8988T (cell line): Measurements from ENCODE around the gene SUMF1.

ENCODE experiments used
- DNase-seq: peaks from one replicate; pipeline ENCODE4 v3.0.0; 2011

SUMF1 gene

DNA sequence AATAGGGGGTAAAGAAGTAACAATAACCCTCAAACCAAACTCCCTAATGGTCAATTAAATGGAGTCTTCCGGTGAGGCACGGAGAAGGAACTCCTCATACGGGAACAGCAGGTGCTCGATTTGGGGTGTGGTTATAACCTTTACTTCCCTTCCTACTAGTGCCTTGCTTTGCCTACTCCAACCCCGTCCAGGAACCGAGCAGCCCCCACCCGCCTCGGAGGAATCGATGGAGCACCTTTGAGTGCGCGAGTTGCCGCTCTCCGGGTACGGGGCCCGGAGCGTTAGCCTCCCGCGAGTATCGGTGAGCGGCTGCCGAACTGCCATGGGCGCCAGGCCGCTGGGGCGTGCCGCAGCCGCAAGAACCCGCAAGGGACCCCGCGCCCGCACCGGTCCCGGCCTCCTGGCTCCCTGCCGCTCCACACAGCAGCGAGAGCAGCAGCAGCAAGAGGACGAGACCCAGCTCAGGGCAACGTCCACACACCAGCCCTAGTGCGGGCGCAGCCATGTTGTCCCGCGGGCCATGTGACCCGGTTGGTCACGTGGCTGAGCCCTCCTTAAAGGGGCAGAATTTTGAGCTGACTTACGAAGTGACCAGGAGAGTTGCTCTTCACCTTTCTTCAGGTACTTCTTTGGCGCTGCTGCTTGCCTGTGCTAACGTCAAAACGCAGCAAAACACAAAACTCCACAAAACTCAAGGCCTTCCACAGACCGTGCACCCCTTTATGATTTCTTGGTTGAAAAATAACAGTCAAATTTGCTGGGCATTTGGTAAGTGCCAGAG lies at the start of gene SUMF1:
Gene SUMF1, minus strand, starts transcription at position 529 of the 781 bp plus-strand sequence. Its CDS starts 24 bp downstream, at position 505.
- peak; percentile 84 for DNase-seq

DNA sequence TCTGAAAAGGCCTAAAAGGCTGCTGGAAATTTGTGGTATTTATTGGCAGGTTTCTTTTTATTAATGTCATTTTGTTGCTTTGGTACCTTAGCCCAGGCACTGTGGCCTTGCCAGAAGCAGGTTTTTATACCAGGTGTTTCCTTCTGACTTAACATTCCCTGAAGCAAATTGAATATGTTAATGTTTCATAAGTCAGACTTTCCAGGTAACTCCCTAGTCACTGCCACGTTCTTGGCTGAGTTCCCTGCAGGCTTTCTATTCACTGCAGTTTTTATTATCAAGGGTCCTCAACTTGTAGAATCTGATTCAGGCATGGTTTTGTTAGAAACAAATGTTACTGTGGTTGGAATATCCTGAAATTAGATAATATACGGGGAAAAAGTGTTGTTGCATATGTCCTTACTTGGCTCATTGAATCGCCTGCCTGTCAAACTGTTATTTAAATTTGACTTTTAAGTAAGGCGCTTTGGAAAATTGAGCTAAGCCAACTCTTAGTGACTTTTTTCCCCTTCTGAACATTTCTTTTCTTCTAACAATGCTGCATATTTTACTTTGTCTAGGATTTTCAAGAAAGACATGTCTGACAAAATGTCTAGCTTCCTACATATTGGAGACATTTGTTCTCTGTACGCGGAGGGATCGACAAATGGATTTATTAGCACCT lies 49.0 kb upstream of the SUMF1 start:
- DNase-seq, result no peak

DNA sequence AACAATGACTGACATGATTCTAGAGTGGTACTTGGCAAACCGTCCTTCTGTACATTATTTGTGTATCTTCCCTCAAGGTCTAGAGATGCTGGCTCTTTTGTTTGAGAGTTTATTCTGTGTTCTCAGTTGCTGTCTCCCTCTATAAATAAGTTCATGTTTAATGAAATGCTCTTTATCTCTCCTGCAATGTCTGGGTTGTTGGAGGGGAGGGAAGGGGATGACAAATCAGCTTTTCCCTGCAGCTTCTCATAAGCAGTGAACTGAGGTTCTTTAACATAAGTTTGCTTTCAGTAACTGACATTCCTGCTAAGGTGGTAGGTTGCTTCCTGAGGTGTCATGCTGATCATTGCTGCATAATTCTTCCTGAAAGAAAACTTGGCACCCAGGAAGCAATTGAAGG lies 47.8 kb upstream of the SUMF1 start:
- no peak for DNase-seq

DNA sequence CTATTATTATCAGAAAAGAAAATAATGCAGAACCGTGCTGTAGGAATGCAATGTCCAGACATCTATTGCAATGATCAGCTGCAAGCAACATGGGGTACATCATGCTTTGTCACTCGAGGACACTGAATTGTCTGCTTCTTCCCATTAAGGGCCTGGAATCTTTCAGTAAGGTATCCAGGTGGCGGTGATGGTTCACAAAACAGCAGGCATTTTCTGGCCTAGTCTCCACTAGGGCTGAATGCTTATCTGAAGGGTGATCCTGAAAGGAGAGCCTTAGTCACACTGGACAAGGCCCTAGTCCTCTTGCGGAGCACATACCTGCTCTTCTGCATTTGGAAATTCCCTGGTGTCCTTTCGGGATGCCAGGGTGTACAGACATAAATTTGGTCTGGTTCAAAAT lies 47.3 kb upstream of the SUMF1 start:
- no peak for DNase-seq

DNA sequence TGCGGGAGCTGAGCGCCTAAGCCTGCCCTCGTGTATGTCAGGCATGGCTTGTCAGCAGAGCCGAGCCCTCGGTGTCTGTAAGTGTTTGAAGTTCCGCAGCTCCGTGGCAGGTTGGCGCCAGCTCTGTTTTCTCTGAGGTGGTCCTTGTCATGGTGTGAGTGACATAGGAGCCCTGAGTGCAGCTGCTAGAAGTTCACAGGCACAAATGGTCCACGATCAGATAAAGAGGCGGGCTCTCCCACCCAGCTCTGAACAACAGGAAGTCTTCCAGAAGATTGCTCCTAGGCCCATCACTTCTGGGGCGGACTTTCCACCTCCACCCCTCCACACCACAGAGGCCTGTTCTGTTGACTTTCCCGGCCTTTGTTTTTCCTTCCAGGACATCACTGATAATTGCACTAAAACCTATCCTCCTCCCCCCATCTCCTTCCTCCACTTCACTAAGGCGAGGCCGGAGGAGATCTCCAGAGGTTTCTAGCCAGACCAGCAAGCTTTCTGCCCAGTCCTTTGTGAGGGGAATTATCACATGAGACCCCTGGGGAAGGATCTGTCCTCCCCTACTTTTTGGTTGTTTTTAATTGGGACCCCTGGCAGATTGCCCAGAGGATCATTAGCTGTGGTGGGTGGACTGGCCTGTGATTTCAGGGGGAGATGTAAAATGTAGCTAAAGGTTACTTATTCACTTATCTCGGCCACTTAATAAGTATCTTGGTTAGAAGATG lies 46.0 kb upstream of the SUMF1 start:
- no peak for DNase-seq

DNA sequence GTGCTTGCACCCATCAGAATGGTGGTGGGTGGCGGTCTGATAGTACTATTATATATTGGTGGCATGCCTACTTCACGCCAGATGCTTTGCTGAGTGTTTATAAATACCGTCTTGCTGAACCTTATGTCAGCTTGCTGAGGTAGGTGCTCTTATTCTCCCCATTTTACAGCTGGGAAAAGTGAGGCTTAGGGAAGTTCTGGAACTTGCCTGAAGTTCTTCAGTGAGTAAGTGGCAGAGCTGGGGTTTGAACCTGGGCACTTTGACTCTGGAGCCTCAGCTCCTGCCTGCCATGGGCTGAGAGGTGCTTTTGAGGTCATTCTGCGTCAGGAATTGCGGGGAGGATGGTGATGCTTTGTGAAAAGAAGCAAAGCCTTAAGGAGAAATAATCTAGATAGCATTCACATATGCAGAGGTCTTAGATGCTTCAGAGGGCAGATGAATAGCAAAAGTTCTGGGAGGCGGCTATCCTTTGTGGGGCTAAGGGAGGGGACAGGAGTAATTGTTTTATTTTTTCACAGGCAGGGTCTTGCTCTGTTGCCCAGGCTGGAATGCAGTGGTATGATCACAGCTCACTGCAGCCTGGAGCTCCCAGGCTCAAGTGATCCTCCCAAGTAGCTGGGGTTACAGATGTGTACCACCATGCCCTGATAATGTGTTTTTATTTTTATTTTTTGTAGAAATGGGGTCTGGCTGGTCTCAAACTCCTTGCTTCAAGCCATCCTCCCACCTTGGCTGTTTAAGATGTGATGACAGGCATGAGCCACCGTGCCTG lies 44.6 kb upstream of the SUMF1 start:
- DNase-seq, result no peak

DNA sequence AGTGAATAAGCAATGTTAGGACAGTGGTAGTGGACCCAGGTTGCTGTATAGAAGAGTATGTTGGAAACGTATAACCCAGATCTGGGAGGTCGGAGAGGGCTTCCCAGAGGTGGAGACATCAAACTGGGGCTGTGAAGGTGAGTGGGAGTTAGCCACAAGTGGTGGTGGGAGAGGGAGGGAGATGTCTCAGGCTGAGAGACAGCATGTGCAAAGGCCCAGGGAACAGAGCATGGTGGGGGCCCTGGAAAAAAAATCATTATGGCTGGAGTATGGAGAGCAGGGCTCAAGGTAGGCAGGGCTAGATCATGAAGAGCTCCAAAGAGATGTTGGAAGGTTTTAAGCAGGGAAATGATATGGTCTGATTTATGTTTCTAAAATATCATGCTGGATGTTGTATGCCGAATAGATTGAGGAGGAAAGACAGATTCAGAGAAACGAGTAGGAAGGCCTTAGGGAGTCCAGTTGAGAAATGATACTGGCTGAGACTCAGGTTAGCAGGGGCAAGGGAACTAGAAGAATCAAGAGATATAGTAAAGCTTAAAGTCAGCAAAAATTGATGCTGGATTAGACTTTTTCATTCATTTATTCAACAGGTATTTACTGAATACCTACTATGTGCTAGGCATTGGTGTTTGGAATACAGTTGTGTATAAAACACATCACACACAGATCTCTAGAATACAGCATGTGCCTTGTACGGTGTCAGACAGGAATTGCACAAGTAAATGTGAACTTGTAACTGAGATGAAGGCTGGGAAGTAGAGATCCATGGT lies 43.1 kb upstream of the SUMF1 start:
- no peak for DNase-seq

DNA sequence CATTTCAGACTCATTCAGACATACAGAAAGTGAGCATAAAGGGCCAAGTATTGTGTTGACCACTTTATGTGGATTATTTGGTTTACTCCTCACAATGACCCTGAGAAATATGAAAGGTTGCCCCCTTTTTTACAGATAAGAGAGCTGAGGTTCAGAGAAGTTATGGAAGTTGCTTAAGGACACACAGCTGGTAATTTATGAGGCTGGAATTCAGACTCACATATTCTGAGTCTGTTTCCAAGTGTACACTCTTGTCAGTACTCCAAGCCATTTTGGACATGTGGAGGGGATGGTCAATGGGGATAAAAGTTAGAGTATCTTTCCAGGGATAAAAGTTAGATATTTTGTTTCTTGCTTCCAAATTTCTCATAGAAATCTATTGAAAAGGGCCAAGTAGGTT lies 42.0 kb upstream of the SUMF1 start:
- no peak for DNase-seq

DNA sequence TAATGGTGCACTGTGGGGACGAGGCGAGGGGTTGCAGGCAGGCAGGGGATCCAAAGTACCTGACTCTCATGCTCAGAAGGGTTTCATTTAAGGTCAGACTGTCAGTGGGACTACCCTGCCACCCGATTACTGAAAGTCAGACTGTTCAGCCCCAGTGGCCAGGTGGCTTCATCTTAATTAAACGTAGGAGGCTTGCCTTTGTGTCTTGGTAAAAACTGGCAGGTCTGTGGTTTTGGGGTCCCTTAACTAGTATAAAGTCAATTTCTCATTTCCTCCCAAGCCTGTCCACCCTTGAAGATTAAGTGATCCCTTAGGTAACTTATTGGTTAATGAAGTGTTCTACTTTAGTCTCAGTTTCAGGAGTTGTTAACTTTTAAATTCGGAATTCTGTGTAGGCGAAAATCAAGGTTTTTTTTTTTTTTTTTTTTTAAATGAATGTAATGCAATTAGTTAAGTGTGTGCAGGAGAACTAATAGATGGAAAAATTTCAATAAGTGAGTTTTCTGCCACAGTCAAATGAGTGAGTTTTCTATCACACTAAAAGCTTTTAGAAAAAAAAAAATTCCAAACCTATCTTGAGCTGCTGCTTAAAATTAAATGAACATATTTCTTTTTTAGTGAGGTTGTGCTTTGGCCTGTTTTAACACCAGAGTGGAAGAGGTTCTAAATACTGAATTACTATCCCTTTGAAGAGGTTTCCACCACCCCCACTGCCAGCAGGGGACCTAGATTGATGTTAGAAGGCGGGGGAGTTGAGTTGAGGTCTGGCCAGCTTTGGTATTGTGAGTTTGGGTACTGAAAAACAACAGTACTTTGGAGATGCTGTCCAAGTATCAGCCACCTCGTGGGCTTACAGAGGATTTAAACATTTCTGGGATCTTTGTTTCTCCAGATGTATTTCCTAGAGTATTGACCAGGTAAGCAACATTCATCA lies 41.2 kb upstream of the SUMF1 start:
- no peak for DNase-seq

DNA sequence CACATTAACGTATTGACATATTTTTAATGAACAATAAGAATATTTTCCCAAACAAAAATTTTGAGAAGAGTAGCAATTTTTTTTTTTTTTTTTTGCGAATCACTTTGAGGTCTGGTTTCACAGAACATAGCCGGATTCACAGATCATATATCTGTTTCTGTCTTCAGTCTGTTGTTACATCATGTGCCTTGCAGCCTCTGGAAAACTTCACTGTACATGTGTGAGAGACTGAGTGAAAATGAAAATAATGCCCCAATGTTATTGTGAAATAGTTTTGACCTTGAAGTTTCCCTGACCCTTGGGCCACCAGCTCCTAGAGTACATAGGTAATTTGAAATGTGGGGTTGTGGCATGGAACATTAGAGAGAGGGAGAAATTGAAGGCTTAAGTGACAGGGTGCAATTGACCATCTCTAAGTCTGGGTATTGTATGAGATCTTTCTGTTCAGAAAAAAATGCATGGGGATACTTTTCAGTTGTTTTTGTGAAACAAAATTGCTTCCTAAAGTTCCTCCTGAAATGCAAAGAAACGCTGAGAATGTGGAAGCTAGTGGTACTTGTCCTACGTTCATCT lies 40.0 kb upstream of the SUMF1 start:
- DNase-seq, result no peak

DNA sequence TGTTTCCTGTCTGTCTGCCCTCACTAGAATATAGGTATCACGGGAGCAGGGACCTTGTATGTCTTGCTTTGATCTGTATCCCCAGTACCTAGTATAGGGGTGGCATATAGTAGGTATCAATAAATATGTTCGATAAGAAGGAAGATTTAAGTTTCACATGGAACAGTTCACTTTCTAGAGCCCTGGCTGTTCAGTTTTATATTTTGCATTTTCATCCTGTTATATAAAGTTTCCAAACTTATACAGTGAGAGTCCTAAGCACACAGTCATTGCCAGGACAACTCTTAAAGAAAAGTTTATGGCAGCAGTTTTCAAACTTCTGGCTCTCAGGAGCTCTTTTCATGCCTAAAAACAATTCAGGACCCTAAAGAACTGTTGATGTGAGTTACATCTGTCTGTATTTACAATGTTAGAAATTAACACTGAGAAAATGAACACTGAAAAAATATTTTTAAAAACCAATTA lies 39.5 kb upstream of the SUMF1 start:
- no peak for DNase-seq

DNA sequence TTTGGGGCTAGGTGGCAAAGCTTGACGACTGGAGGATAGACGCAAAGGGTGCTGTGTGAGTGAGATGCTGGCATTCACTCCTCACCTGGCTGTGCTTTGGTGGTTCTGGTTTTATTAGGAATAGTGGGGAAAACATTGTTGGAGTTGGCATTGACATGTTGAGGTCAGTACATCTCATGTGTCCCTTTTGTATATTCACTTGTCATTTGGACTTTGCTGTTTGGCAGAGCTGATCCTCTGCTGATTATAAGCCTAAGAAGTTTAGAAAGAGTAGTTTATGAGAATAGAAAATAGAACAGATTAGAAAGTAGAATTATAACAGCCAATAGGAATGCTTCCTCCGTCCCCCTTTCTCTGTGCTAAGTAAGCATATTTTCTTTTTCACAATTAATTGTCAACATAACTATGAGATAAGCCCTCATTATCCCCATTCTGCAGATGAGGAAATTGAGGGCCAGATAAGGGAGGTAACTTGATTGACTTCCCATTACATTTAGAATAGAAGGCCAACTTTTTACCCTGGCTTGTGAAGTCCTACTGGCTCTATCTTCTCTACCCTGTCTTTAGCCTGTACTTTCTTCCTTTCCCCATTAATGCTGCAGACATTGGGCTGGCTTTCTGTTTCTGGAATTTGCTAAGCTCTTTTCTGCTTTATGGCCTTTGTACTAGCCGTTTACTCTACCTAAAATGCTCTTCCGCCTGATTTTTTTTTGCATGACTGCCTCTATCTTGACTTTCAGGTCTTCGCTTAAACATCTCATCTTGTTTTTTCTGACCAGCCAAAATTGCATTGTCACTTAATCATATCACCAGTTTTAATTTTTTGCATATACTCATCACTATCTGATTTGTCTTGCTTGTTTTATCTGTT lies 38.9 kb upstream of the SUMF1 start:
- no peak for DNase-seq

DNA sequence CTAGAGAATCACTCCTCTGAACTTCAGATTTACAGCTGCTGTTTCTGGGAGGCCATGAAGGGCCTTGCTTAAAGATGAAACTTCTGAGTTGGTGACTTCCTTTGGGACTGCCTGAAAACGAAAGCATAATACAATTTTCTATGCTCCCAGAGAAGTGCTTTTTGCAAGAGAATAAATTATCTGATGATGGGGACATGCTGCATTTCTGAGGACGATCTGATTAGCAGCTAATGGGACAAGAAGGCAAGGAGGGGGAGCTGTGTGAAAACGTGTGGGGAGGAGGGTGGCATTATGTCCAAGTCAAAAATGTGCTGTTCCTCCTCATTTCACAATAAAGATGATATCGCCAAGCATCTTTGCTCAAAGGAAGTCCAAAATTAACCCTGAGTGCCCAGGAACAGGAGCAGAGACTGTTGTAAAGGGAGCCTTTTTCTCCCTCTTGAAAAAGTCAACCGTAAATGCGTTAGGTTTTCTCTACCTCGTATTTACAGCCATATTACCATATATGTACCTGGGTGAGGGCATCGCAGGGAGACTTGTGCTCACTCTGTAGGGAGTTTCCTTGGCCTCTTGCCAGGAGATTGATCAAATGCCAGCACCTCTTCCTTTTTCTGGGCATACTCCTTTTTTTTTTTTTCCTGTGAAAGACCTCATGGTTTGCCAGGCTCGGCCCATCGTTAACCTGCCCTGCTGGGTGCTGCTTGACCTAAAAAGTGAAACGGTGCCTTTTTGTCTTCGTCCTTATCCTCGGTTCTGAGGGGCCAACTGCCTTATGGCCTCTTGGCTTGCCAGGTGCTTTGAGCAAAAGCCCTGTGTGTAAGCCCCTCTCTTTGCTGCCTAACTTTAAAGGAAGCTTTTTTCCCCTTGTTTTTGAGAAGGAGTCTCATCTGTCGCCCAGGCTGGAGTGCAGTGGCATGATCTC lies 37.5 kb upstream of the SUMF1 start:
- no peak for DNase-seq

DNA sequence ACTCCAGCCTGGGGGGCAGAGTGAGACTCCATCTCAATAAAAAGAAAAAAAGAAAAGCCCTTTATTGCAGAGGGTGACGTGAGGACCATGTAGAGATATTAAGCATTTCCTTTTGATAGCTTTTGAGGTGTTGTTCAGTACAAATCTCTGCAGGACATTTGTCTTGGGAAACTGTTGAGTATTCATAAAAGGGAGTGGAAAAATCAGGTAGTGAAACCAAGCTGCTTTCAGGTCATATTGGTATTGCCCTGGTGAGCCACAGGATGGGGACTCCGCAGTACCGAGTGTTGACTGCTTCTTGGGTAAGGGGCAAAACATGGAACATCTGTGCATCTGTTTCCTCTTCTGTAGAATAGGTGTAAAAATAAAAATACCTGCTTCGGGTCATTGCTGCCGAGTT lies 36.0 kb upstream of the SUMF1 start:
- DNase-seq, result no peak

DNA sequence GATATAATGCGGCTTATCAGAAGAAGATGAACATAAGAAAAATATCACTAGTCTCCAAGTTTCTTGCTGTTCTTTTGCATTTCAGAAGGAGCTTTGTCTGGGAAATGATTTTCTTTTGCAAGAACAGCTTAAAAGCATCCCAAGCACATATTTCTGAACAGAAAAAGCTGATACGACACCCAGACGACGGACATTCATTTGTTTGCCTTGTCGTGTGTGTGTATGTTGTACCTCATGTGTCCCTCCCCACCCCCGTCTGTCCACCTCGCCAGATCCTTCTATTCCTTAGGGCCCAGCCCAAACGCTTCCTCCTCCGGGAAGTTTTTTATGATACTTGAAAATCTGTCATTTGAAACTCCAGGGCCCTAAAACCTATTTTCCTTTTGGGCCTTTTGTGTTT lies 34.9 kb upstream of the SUMF1 start:
- DNase-seq, result no peak

DNA sequence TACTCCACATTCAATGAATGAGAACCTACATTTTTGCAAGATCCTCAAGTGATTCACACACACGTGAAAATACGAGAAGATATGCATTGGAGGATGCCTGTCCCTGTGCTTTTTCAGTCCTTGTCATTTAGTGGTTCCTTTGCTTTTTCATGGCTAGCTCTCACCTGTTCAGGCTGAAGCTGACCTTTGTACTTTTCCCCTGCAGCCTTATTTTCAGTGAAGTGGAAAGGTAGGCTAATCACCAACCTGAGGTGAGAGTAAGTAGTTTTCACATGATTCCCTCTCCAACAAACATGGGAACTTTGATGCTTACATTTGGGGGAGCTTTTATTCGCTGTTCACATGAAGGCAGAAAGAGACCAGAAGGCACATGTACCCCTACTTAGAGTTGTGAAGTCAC lies 34.4 kb upstream of the SUMF1 start:
- DNase-seq, result no peak

DNA sequence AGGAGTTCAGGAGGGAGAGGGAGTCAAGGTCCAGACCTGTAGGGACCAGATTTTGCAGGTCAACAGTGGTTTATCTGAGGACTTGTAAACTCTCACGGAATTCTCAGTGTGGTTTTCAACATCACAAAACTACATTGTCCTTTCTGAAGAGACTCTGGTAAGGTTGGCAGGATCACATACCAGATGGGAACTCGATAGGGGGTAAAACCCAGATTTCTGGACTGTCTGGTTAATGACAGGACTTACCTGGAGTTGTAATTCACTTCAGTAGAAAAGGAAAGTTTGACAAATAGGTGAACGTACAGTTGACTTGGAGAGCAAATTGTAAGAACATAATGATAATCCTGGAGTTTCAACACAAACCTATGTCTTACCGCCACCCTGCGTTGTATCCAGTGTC lies 31.4 kb upstream of the SUMF1 start:
- DNase-seq, result no peak

DNA sequence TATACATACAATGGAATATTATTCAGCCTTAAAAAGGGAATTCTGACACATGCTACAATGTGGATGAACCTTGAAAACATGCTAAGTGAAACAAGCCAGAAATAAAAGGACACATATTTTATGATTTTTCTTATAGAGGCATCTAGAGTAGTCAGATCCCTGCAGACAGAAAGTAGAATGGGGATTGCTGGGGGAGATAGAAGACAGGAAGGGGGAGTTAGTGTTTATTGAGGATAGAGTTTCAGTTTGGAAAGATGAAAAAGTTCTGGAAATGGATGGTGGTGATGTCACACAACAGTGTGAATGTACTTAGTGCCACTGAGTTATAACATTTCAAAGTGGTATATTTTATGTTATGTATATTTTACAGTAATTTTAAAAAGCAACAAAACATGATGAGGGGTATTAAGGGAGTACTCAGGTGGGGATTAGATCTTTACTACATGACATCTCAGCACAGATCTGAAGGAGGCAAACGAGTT lies 30.8 kb upstream of the SUMF1 start:
- no peak for DNase-seq
